Effector memory CD4-positive, alpha-beta T cell (primary cell): ENCODE data around the gene VAC14.
A peak's percentile ranks its signal among the peaks of the same experiment; 100 is the strongest.

ENCODE experiments used
- DNase-seq, 3 donors: peaks; one replicate each; pipeline ENCODE4 v3.0.0-alpha.2; 2020
- H3K27ac ChIP-seq: 2 replicates; pipeline ENCODE4 v1.7.0; 2013; ENCODE audit warnings: mild to moderate bottlenecking, low read length, moderate library complexity; ENCODE audit not compliant: insufficient read depth, poor library complexity, severe bottlenecking
- H3K27me3 ChIP-seq: replicated peaks from 2 replicates; pipeline ENCODE4 v1.7.0; 2013; ENCODE audit warnings: mild to moderate bottlenecking, low read length; ENCODE audit not compliant: insufficient read depth, control insufficient read depth, poor library complexity, severe bottlenecking
- H3K36me3 ChIP-seq: 2 replicates; pipeline ENCODE4 v1.7.0; 2013; ENCODE audit warnings: mild to moderate bottlenecking, low read length, moderate library complexity; ENCODE audit not compliant: control insufficient read depth, insufficient read depth
- H3K4me1 ChIP-seq: 2 replicates; pipeline ENCODE4 v1.7.0; 2013; ENCODE audit warnings: low read length, mild to moderate bottlenecking; ENCODE audit not compliant: control insufficient read depth, insufficient read depth, poor library complexity, severe bottlenecking
- H3K4me3 ChIP-seq: 2 replicates; pipeline ENCODE4 v1.7.0; 2013; ENCODE audit warnings: low read length, low read depth, mild to moderate bottlenecking; ENCODE audit not compliant: insufficient read depth, poor library complexity, severe bottlenecking
- H3K9me3 ChIP-seq: 2 replicates; pipeline ENCODE4 v1.7.0; 2013; ENCODE audit warnings: mild to moderate bottlenecking, low read length, moderate library complexity; ENCODE audit not compliant: control insufficient read depth

Gene VAC14

DNA sequence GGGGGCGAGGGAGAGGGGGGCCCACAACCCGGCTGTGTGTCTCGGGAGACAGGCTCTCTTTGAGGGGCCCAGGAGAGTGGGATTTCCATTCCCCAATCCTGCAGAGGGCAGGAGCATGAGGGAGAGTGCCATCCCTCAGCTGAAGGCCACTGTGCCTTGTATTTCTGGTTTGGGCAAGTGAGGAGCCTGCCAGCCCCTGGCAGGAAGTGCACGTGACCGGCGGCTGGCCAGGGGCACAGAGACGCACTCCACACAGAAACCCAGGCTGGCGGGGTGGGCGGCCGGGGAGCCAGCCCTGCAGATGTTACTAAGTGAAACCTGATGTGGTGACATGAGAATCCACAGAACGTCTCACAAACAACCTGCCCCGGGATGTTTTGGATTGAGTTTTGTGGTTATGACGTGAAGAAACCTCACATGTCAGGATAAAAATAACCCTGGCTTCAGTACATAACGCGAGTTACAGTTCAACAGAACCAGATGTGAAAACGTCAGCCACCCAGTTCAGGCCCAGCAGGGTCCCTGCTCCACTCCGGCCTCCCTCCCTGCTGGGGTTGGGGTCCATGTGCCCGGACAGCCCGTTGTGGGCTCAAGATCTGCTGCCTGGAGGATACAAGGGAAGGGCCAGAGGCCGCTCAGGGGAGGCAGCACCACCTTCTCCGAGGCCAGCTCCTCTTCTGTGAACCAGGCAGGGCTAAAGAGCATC lies 63.4 kb downstream of the VAC14 start:
- peaks cover 13% of the 10 kb centered on the region for H3K4me1 ChIP-seq
- peak in 2 of 3 donors; percentile 16 to 32 for DNase-seq
- H3K4me3 ChIP-seq = no peak overlapping the region
- H3K9me3 ChIP-seq = no peaks in the 10 kb centered on the region
- peak overlapping the region; percentile 27 for H3K27ac ChIP-seq
- H3K36me3 ChIP-seq = peaks cover 6% of the 10 kb centered on the region
- H3K27me3 ChIP-seq = no peaks in the 10 kb centered on the region

DNA sequence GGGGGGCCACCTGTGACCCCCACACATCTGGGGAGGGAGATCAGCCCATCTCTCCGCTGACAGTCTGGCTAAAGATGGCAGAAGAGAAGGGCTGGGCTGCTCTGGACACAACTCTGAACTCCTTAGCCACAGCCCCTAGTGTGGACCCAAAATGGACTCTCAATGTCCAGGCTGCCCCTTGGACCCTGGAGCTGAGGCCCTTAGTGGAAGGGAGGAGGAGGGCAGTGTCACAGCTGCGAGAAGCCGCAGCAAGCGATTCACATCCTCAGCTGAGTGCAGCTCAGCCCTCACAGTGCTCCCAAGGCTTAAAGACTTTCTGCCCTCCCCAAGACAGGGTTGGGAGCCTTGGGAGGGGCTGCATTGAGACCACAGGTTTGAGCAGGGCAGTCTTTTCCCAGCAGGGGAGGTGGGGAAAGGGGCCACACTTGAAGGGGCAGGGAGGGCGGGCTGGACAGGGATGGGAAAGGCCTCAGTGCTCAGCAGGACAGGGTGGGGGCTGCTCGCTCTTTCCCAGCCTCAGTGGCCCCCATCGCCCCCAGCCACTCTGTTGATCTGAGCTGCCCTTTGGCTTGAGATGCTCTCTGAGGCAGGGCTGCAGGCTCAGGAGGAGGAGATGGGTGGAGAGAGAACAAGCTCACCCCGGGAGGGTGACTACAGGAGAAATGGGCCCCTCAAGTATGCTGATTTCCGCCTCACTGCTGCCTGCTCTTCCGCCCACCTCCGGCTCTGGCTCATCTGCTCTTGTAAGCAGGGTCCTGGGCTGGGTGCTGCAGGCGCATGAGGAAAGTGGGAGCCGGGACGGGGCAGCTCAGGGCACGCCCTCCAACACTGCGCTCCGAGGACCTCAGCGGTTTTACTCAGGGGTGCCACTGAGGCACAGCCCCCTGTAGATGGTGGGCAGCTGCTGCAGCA lies 64.2 kb downstream of the VAC14 start:
- H3K4me1 ChIP-seq = peaks cover 13% of the 10 kb centered on the region
- no peak overlapping the region for H3K27ac ChIP-seq

DNA sequence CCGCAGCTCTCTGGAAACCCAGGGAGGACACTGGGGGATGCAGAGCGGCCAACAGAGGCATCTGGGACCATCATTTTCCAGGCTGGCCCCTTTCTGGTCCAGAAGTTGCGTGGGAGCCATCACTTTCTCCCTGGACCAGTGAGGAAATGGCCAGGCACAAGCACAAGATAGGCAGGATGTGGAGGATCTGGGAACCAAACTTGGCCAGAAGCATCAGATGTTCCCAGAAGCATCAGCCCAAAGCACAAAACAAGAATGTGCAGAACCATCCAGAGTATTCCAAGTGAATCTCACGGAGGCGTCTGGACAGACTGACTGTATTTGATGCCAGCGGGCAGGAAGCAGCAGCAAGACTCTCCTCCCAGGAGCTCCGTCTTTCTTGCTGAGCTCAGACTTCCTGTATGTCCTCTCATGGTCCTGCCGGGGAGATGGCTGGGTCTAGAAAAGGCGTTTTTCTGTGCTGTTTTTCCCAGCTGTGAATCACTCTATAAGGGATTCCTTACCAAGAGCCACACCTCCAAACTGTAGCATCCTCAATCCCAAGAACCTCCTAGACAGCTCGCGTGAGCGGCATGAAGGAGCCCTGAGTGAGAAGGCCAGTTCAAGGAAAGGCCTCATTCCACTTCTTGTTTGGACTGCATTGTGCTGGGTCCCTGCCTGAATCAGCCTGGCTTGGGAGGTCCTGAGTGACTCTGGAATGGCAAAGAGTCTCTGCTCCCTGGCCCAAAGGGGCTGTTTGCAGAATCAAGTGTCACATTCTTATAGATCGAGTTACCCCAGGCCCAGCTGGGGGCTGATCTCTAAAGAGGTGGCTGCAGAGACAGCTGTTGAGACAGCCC lies 65.6 kb downstream of the VAC14 start:
- Histone ChIP-seq H3K36me3 (peaks cover 14% of the 10 kb centered on the region), H3K27me3 (no peaks in the 10 kb centered on the region), H3K9me3 (no peaks in the 10 kb centered on the region), H3K4me1 (peaks cover 13% of the 10 kb centered on the region), H3K27ac (no peak overlapping the region), H3K4me3 (no peak overlapping the region)
- DNase-seq = no peak

More for the DNA sequence above, 64.2 kb downstream of the VAC14 start:
- Histone ChIP-seq H3K27me3 (no peaks in the 10 kb centered on the region), H3K4me3 (no peak overlapping the region), H3K36me3 (peaks cover 7% of the 10 kb centered on the region), H3K9me3 (no peaks in the 10 kb centered on the region)
- no peak for DNase-seq

DNA sequence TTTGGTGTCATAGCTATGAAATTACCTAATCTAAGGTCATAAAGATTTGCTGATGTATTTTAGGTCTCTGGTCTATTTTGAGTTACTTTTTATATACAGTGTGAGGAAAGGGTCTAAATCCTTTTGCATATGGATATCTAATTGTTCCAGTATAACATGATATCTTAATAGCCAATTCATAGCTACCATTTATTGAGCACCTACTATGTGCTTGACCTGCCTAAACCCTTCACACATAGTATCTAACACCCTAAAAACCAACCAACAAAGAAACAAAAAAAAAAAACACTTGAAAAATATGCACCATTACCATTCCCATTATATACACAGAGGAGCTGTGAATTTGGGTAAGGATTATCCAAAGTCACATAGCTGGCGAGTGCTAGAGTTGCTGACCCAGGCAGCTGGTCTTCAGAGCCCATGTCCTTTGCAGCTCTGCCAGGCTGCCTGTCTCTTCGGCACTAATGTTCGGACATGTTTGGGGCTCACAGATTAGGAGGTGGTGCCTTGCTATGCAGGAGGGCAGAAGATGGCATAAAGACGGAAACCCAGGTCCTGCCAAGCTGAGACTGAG lies 66.3 kb downstream of the VAC14 start:
- peaks cover 22% of the 10 kb centered on the region for H3K36me3 ChIP-seq
- no peaks in the 10 kb centered on the region for H3K27me3 ChIP-seq
- no peak overlapping the region for H3K4me3 ChIP-seq
- DNase-seq = no peak
- peaks cover 13% of the 10 kb centered on the region for H3K4me1 ChIP-seq
- no peak overlapping the region for H3K27ac ChIP-seq
- H3K9me3 ChIP-seq = no peaks in the 10 kb centered on the region

DNA sequence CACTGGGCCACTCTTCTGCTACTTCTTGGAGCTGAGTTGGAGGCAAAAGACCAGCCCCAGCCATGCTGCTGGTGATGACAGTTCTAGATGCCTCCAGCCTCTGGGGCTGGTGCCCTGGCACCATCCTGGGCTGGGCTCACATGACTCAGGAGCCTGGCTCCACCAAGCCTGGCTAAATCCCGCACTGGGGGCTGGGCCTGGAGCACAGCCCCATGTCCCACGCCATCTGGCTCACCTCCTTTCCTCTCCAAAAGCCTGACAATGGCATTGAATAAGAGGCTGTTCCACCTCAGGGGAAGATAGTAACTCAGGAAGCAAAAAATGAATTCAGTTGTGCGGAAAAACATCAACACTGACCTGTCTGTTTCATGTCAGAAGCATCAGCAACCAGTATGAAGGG lies 70.0 kb downstream of the VAC14 start:
- no peak for DNase-seq
- Histone ChIP-seq H3K4me1 (no peaks in the 10 kb centered on the region), H3K27ac (no peak overlapping the region), H3K27me3 (no peaks in the 10 kb centered on the region), H3K4me3 (no peak overlapping the region), H3K36me3 (peaks cover 34% of the 10 kb centered on the region), H3K9me3 (no peaks in the 10 kb centered on the region)

DNA sequence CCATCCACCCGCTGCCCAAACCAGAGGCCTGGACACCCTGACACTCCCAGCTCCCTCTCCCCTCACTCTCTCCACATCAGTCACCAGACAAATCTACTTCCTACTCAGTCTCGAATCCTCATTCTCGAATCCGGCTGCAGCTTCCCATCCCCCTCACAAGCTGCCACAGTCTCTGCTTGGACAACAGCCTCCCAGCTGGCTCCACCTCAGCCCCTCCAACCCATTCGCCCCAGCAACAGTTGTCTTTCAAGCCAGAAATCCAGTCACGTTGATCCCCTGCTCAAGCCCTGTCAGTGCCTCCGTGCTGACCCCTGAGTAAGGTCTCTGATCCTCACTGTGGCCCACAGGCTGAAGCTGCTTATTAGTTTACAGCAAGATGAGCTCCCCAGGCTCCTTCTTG lies 70.9 kb downstream of the VAC14 start:
- H3K27me3 ChIP-seq = no peaks in the 10 kb centered on the region
- no peaks in the 10 kb centered on the region for H3K4me1 ChIP-seq
- H3K36me3 ChIP-seq = peaks cover 36% of the 10 kb centered on the region
- no peak for DNase-seq
- no peaks in the 10 kb centered on the region for H3K9me3 ChIP-seq
- no peak overlapping the region for H3K27ac ChIP-seq
- H3K4me3 ChIP-seq = no peak overlapping the region

DNA sequence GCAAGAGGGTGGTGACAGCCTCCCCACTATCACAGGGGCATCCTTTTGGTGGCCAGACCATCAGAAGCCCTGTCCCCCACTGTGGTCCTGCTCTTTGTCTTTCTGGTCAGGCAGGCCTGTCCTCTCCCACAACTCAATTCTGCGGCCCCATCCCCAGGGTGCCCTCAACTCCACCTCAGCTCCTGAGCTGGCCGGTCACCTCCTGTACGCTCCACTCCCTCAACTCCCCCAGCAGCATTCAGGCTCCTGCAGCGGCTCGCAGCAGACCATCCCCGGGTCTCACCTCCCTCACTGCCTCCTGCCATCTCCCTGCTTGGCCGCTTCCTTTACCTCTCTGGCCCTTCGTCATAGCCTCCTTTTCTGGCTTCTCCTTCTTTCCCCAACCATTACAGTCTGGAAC lies 71.7 kb downstream of the VAC14 start:
- Histone ChIP-seq H3K27me3 (no peaks in the 10 kb centered on the region), H3K4me3 (no peak overlapping the region), H3K27ac (no peak overlapping the region), H3K9me3 (no peaks in the 10 kb centered on the region), H3K36me3 (peaks cover 36% of the 10 kb centered on the region), H3K4me1 (no peaks in the 10 kb centered on the region)
- no peak for DNase-seq

DNA sequence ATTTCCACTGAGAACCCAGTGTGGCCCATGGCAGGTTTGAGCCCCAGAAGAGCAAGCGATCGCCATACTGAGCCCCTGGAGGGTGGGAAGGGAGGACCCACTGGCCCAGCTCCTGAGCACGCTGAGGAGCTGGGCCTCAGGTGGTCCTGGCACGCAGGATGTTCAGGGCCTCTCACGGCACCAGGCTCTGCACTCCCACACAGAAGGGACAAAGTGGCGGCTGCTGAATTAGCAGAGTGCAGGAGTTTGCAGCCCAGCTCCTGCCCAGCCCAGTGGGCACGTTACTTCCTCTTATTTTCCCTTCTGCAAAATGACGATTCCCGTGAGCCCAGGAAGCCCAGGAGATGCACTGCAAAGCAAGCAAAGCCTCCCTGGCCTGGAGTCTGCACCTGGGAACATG lies 72.8 kb downstream of the VAC14 start:
- no peak overlapping the region for H3K4me3 ChIP-seq
- peaks cover 36% of the 10 kb centered on the region for H3K36me3 ChIP-seq
- no peak for DNase-seq

DNA sequence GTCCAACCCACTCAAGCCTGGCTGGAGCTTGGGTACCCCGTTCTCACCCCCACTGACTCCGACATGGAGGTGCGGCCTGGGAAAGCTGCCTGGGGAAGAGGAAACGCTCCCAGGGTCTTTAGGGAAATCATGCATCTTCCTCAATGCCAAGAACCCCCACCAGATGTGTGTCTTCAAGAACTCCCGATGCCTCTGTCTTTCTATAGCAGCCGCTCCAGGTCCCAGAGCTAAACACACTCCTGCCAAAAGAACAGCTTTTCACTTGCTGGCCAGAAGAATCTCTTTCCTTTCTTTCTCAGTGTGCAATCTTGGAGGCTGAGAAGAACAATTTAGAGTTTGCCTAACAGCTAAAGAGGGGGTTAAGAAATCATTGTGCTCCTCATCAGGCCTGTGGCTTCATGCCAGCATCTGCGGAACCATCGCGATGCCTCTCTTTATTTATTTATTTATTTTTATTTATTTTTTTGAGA lies 74.0 kb downstream of the VAC14 start:
- H3K36me3 ChIP-seq = peaks cover 36% of the 10 kb centered on the region
- DNase-seq = no peak
- H3K27ac ChIP-seq = no peak overlapping the region
- H3K4me1 ChIP-seq = no peaks in the 10 kb centered on the region
- no peaks in the 10 kb centered on the region for H3K9me3 ChIP-seq
- H3K27me3 ChIP-seq = no peaks in the 10 kb centered on the region
- no peak overlapping the region for H3K4me3 ChIP-seq

More for the DNA sequence above, 72.8 kb downstream of the VAC14 start:
- Histone ChIP-seq H3K27ac (no peak overlapping the region), H3K4me1 (no peaks in the 10 kb centered on the region), H3K9me3 (no peaks in the 10 kb centered on the region), H3K27me3 (no peaks in the 10 kb centered on the region)
